ENCODE data around the gene METTL27.
"Not testable (repeated sequence)": the region's sequence is repeated elsewhere in the genome, so short reads cannot be mapped to it uniquely, and the experiment has no call there.

METTL27 gene

DNA sequence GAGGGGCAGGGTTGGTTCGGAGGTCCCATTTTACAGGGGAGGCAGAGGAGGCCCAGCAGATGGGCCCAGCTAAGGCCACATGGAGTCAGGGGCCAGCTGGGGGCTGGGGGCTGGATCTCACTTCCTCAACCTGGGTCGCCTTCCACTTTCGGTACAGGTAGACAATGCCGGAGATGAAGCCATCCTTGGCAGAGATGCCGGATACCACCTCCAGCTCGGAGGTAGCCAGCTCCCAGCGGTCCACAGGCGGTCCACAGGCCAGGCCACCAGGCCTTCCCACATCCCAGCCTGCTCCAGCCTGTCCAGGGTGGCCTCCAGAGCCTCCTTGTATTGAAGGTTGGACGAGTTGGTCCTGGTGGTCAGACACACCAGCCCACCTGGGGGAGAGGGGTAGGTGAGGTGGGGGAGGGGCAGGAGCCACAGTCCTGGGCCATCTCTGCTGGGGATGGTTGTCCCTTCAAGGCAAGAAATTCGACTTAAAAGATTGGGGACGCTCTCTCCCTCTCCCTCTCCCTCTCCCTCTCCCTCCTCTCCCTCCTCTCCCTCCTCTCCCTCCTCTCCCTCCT, 7.6 kb downstream of the METTL27 start:
- no peak for FAIRE-seq

DNA sequence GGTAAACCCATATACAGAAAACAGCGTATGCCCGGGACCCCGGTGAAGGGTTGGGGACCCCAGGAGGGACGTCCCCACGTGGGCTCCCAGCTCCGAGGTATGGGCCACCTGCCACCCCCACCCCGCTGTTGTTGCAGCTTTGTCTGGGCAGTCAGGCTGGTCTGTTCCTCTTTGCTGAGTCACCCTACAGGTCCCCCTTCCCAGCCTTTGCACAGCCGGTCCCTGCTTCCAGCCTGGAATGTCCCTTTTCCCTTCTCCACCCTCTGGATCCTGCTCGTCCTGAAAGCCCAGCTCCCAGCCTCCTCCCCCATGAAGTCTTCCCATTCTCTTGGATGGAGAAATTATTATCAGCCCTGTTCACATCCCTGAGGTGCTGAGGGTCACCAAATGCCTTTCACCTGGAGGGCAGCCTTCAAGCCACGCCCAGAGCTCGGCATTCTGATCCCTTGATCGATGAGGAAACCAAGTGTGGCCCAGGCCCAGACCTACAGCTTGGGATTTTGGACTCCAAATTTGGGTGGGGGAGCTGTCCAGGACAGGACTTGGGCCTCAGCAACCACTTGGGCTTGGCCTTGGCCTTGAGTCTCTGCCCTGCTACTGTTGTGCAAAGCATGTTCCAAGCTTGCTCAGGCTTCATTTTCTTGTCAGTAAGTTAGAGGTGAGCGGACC, 8.9 kb downstream of the METTL27 start:
- FAIRE-seq: no peak

DNA sequence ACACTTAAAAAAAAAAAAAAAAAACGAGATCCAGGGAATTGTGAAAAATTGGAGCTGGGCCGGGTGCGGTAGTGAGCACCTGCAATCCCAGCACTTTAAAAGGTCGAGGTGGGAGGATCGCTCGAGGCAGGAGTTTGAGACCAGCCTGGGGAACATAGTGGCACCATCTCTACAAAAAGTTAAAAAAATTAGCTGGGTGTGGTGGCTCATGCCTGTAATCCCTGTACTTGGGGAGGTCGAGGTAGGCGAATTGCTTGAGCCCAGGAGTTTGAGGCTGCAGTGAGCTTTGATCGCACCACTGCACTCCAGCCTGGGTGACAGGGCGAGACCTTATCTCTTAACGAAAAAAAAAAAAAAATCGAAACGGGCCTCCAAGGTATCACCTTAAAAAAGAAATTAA, 9.5 kb downstream of the METTL27 start:
- no peak for FAIRE-seq

DNA sequence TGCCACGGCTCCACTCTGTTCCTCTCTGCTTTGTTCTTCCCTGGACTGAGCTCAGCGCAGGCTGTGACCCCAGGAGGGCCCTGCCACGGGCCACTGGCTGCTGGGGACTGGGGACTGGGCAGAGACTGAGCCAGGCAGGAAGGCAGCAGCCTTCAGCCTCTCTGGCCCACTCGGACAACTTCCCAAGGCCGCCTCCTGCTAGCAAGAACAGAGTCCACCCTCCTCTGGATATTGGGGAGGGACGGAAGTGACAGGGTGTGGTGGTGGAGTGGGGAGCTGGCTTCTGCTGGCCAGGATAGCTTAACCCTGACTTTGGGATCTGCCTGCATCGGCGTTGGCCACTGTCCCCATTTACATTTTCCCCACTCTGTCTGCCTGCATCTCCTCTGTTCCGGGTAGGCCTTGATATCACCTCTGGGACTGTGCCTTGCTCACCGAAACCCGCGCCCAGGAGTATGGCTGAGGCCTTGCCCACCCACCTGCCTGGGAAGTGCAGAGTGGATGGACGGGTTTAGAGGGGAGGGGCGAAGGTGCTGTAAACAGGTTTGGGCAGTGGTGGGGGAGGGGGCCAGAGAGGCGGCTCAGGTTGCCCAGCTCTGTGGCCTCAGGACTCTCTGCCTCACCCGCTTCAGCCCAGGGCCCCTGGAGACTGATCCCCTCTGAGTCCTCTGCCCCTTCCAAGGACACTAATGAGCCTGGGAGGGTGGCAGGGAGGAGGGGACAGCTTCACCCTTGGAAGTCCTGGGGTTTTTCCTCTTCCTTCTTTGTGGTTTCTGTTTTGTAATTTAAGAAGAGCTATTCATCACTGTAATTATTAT, 10.3 kb downstream of the METTL27 start:
- no peak for FAIRE-seq

DNA sequence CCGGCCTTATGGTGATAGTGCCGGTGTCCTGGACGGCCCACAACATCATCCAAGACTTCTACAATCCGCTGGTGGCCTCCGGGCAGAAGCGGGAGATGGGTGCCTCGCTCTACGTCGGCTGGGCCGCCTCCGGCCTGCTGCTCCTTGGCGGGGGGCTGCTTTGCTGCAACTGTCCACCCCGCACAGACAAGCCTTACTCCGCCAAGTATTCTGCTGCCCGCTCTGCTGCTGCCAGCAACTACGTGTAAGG, 10.8 kb downstream of the METTL27 start:
- FAIRE-seq: no peak

DNA sequence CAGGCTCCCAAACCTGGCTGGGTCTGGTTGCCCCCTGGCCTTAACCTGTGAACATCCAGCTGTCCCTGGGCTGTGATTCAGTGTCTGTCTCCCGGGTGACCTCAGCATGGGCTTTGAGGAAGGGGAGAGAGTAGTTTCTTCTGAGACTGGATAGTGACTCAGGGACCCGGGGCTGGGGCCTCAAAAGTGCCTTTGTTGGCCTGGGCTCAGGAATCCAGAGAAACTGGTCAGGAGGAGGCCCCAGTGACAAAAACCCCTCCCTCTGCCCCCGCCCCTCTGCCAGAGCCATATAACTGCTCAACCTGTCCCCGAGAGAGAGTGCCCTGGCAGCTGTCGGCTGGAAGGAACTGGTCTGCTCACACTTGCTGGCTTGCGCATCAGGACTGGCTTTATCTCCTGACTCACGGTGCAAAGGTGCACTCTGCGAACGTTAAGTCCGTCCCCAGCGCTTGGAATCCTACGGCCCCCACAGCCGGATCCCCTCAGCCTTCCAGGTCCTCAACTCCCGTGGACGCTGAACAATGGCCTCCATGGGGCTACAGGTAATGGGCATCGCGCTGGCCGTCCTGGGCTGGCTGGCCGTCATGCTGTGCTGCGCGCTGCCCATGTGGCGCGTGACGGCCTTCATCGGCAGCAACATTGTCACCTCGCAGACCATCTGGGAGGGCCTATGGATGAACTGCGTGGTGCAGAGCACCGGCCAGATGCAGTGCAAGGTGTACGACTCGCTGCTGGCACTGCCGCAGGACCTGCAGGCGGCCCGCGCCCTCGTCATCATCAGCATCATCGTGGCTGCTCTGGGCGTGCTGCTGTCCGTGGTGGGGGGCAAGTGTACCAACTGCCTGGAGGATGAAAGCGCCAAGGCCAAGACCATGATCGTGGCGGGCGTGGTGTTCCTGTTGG, 11.4 kb downstream of the METTL27 start, which contains the start of gene CLDN4:
CLDN4 (plus strand) TSS at position 316 of the 903 bp plus-strand sequence; CDS start at position 522, 206 bp downstream.
- FAIRE-seq: no peak

DNA sequence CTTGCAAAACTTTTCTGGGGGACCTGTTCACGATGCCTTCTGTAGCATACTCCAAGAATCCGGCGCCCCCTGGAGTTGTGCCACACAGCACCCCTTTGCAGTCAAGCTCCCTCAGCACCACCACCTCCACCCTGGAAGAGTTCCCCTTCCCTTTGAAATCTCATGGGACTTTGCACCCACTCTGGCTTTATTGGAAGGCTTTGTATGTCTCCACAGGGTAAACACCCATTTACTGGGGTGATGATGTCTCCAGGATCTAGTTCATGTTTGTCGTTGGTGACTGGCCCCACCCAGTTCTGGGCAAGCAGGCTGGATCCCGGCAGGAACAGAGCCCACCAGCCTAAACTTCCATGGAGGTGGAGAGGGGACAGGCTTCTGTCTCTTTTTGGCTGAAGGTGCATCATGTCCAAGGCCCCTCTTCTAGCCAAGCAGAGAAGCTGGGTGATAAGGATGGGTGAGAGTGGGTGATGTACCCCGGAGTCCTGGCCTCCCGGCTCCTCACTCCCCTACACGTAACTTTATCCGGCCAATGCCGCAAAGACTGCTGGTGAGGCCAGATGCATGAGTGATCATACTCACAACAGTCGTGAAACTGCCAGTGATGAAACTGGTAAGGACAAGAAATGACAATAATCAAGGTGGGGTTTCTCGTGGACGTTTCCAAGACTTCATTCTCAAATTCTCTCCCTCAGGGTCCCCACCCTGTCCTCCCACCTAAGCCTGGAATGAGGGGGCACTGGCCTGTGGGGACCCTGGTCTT, 12.2 kb downstream of the METTL27 start:
- FAIRE-seq: no peak

DNA sequence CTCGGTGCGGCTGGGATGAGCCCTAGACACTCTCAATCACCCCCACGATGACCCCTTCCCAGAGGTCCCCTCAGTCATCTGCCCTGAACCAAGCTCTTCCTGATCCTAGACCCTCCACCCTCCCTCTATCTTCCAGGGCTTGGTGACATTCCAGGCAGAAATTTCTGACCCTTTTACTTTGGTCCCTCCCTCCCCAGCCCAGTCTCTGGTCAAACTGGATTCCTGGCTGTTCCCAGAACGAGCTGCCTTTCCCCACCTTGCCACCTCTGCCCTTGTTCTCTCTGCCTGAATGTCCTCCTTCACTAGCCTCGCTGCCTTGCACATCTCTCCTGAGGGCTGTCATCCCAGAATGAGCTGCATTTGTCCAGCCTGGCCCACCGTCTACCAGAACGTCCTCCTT, 12.8 kb downstream of the METTL27 start:
- no peak for FAIRE-seq

DNA sequence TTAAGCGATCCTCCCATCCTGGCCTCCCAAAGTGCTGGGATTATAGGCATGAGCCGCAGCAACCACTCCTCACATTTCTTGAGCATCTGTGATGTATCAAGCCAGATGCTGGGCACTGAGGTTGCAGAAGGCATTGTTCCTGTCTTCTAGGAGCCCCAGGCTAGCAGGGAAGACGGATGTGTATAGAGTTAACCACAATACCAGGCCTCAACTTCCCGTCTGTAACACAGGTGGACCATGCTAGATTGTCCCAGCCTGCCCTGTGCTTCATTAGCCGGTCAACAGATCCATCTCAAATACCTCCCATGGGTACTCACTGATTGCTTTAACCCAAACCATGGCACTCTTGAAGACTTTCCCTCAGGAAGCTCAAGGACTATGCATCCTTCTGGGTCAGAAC, 13.3 kb downstream of the METTL27 start:
- FAIRE-seq: no peak

DNA sequence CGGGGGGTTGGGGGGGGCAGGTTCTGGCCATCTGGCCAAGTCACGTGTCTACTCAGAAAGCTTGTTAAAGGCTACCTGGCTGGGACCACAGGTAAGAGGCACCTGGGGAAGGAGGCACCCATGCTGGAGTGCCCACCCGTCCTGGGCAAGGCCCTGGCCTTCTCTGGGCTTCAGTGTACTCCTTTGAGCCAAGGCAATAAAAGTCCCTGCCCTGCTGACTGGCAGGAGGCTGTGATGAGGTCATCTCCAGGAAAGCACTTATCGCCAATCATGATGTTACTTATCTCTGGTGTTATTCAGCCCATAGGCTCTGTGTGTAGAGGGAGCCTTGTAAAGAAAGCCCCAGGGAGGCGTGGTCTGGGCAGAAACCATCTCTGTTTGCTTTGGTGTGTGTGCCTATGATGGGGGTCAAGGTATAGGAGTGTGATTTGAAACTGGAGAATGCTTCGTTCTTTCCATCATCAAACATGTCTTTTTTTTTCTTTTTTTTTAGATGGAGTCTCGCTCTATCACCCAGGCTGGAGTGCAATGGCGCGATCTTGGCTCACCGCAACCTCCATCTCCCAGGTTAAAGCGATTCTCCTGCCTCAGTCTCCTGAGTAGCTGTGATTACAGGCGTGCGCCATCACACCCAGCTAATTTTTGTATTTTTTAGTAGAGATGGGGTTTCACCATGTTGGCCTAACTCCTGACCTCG, 14.1 kb downstream of the METTL27 start:
- no peak for FAIRE-seq

DNA sequence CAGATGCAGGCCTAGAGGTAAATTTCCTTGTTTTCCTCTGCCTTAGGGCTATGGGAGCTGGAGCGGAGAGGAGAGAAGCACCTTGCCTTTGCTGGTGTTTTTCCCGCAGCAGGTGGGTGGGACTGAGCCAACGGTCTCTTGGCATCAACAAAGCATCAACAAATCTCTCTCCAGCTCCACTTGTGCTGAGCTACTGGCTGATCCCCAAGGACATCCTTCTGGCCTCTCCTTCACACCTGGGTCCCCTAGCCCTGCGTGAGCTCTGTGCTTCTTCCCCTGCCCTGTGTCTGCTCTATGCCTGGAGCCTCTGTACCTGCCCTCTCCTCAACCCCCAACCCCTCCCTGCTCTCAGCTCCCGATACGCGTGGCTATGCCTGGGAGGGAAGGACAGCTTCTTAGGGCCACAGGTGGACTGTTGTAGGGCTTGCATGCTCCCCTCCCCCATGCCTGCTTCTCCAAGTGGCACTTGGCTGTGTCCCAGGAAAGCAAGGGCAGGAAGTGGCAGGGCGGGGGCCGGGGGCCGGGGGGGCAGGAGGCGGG, 14.7 kb downstream of the METTL27 start:
- FAIRE-seq: no peak

DNA sequence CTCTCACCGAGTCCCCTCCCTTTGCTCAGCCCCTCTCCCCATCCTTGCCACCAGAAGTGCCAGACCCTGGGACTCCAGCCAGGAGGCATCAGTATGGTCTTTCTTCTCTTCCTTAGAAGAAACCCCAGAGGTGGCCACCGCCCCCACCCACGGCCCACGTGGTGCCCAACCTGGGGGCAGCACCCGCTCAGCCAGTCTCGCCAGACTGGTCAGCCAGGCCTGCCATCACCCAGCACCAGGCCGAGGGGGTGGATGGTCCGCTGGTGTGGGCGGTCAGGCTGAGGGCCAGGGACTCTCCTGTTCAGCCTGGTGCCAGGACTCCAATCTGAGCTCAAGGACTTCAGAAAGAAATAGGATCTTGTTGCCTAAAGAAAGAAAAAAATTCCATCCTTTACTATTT, 17.3 kb downstream of the METTL27 start:
- no peak for FAIRE-seq

DNA sequence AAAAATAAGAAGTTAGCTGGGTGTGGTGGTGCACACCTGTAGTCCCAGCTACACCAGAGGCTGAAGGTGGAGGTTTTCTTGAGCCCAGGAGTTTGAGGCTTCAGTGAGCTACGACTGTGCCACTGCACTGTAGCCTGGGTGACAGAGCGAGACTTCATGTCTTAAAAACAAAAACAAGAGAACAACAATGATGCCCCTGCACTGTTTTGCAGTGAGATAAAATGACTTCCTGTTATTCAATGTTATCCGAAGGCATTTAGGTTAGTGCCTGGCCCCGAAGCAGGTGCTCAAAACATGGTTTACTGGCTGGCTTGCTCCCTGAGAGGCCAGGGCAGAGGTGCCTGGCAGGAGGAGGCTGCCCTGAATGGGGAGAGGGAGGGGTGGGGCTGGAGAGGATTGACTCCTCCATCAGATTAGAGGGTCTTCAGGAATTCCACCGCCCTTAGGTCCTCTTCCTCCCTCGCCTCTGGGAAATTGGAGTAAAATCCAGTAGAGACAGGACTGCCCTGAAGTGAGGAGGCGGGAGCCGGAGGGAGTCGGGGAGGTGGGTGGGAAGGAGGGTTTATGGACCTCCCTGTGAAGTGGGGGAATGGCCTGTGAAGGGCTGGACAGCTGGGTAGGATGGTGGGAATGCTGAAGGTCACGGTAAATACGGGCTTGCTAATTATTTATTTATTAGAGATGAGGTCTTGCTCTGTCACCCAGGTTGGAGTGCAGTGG, 18.3 kb downstream of the METTL27 start:
- no peak for FAIRE-seq

DNA sequence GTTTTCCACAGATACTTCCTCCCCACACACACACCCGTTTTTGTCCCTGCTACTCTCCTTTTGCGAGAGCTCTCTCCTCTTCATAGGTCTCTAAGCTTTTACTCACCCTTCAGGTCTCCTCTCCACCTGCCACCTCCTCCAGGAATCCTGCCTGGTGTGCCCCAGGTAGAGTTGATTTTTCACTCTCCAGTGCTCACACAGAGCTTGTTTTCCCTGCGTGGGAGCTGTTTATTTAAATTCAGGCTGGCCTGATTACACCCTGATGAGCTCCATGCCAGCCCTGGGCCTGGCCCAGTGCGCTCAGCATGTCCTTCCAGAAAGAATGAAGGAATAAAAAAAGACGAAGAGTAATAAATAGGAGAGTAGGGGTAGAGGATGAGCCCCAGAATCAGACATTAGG, 19.1 kb downstream of the METTL27 start:
- no peak for FAIRE-seq

DNA sequence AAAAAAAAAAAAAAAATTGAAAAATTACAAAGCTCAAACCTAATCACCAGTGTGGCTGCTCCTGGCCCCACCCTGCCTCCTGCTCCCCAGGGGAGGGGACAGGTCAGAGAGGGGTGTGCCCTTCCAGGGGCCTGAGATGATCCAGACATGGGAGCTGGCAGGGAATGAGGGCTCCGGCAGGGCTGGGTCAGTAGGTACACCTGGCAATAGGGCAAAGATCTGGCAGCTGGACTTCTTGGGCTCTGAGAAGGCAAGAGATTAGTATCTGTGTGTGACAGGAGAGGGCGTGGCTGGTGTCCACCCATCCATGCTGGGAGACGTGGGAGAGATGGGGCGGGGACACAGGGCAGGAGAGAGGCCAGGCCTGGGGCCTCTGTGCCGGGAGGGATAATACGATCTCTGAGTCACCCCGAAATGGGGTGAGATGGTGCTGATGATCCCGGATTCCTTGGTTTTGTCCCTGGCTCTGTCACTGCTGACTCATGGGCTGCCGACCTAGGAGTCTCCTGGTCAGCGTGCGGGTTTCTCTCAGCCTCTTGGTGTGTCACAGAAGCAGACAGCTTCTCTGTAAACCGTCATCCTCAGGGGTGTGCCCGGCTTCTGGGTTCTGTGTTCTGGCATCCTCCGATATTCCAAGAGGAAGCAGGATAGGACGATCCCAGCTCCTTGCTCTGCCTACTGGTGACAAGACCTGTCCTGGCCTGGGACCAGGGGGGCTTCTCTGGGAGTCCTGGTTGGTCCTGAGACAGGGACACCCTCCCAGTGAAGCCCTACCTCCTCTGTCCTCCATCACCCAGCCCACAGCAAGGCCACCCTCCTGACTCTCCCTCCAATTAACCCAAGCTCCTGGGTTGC, 19.8 kb downstream of the METTL27 start:
- FAIRE-seq: no peak

DNA sequence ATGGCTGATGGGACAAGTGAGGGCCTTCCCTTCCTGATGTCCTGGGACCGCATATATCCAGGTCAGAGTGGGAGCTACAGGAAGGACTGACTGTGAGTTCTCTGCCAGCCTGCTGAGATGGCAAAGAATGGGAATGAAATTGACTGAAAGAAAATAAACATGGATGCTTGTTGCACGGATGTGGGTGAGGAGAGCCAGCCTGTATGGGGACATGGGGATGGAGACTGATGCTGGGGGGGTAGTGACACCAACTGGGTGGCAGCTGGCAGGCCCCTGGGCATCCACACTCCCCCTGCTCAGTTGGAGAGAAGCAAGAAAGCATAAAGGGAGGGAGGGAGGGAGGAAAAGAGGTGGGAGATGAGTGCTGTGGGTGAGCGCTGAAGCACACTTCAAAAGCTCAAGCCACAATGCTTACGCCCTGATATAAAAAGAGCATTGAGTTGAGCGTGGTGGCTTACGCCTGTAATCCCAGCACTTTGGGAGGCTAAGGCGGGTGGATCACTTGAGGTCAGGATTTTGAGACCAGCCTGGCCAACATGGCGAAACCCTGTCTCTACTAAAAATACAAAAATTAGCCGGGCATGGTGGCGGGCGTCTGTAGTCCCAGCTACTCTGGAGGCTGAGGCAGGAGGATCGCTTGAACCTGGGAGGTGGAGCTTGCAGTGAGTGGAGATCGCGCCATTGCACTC, 20.6 kb downstream of the METTL27 start:
- FAIRE-seq: not testable (repeated sequence)

DNA sequence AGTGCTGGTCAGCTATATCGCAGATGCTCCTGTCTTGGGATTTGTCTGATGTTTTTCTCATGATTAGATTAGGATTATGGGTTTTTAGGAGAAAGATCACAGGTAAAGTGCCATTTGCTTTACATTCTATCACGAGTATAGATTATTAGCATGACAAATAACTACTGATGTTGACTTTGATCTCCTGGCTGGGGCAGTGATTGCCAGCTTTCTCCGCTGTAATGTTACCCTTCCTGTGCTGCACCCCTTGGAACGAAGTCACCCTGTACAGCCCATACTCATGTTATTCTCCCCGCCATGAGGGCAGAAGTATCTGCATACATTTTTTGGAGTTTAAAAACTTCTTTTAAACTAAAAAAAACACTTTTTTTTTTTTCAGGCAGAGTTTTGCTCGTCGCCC, 22.3 kb downstream of the METTL27 start:
- no peak for FAIRE-seq

DNA sequence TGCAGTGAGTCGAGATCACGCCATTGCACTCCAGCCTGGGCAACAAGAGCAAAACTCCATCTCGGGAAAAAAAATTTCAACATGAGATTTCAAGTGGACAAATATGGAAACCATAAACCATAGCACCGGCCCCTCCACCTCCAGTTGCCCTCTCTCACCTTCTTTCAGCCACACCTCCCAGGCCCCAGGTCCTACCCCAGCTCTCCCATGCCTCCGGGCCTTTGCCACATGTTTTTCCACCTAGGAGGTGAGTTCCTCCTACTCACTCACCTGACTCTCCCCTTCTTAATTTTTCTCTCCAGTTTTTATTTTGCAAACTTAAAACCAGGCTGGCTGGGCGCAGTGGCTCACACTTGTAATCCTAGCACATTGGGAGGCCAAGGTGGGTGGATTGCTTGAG, 25.2 kb downstream of the METTL27 start:
- FAIRE-seq: no peak

DNA sequence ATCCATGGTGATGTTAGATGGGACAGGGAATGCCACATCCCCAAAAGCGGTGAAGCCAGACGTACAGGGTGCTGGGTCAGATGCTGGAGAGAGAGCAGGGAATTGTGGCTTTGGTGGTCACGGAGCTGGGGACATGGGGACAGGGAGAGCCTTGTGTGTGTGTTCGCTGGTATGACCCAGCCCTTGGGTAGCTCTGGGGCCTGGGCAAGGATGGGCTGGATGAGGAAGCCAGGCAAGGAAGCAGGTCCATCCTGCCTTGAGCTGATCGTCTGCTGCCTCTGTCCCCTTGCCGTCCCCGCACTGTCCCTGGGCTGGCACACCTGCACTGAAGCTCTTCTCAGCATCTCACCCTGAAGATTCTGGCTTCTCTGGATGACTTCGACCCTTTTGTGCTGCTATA, 26.9 kb downstream of the METTL27 start:
- no peak for FAIRE-seq
